Adrenal gland (tissue), 5 donors: Measurements from ENCODE around the gene UGP2.
"Not testable (repeated sequence)": the region's sequence is repeated elsewhere in the genome, so short reads cannot be mapped to it uniquely, and the experiment has no call there.

ENCODE experiments used
- CTCF ChIP-seq, 6 experiments: fragments of 450-650 bp in 4 of 6; fragments of 200-600 bp in 2 of 6; sonication (generic) in 1 of 6; IDR thresholded peaks; 1 replicate in 5 of 6; 2 replicates in 1 of 6; pipeline versions ENCODE4 v1.5.1 to v1.8.0; 2016 to 2021; ENCODE audit warnings: antibody characterized with exemption in 6 of 6, mild to moderate bottlenecking in 2 of 6, moderate library complexity in 1 of 6
- POLR2A ChIP-seq, 2 donors: fragments of 450-650 bp; IDR thresholded peaks; one replicate each; pipeline ENCODE4 v1.6.1; 2017; ENCODE audit warnings: antibody characterized with exemption in 2 of 2, mild to moderate bottlenecking in 2 of 2, moderate library complexity in 1 of 2
- donor health status: DM: no; HTN: no; CAD: no.

- TF ChIP-seq CTCF, POLR2A (IDR thresholded peaks at IDR 0.05): not testable (repeated sequence)
Measured at GRCh38 chr2:63932104-63932503, 90.4 kb downstream of the UGP2 start.
